Measurements from ENCODE around the gene GRM5.
"Not testable (repeated sequence)": the region's sequence is repeated elsewhere in the genome, so short reads cannot be mapped to it uniquely, and the experiment has no call there.

Gene GRM5

DNA sequence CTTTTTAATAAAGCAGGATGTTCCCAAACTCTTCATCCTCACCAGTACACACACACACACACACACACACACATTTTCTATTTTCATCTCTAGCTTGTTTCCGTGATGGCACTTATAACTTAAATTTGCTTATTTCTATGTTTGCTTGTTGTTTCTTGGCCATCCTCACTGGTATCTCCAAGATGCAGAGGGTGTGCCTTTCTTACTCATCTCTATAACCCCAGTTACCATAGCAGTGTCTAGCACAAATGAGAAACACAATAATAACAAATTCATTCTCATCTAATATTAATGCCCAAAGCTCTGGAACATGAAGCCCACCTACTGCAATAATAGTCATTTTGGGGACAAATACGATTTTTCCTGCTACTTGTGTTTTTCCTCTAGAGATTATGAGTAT is 156.3 kb downstream of the GRM5 start:
- TF ChIP-seq, protein P1, sequence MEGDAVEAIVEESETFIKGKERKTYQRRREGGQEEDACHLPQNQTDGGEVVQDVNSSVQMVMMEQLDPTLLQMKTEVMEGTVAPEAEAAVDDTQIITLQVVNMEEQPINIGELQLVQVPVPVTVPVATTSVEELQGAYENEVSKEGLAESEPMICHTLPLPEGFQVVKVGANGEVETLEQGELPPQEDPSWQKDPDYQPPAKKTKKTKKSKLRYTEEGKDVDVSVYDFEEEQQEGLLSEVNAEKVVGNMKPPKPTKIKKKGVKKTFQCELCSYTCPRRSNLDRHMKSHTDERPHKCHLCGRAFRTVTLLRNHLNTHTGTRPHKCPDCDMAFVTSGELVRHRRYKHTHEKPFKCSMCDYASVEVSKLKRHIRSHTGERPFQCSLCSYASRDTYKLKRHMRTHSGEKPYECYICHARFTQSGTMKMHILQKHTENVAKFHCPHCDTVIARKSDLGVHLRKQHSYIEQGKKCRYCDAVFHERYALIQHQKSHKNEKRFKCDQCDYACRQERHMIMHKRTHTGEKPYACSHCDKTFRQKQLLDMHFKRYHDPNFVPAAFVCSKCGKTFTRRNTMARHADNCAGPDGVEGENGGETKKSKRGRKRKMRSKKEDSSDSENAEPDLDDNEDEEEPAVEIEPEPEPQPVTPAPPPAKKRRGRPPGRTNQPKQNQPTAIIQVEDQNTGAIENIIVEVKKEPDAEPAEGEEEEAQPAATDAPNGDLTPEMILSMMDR (conservative IDR thresholded peaks at IDR 0.05; ENCODE audit: low read depth, low read length), result no peak
- no peak for DNase-seq (ENCODE audit: low read depth)
- no peak overlapping the region for H3K4me3 ChIP-seq (ENCODE audit: low read depth, low read length)

DNA sequence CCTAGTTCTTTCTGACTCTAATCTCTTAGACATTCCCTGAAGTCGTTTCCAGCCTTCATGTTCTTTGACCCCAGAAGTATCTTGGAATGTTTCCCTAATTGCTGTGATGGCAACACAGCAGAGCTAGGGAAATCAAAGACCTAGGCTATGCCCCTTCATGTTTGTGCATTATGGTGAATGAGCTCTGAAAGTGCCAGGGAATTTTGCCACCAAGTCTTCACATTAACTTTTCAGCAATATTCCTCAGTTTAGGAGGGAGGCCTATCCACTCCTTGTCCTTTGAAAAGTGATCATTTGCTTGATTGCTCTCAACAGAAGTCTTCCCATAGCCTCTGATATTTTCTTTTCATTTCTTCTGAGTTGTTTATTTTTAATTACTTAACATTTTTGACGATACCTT is 164.3 kb downstream of the GRM5 start:
- DNase-seq (ENCODE audit: low read depth); H3K4me3 ChIP-seq (ENCODE audit: low read depth, low read length): not testable (repeated sequence)

DNA sequence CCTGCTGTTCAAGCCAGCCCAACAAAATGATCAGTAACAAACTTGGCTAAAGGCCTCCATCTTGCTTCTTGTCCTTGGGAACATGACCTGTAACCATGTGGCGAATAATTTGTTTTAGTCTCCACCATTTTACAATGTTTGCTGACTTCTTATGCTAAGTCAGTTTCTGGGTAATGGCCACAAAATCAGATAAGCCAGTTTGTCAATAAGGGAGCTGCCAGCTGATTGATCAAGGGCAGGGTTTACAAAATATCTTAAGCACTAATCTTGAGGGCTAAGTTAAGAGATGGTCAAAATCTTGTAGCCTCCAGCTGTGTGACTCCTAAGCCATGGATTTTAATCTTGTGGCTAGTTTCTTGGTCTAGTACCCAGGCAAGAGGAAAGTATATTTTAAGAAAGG is 176.9 kb downstream of the GRM5 start:
- DNase-seq (ENCODE audit: low read depth); H3K4me3 ChIP-seq (ENCODE audit: low read depth, low read length): not testable (repeated sequence)

DNA sequence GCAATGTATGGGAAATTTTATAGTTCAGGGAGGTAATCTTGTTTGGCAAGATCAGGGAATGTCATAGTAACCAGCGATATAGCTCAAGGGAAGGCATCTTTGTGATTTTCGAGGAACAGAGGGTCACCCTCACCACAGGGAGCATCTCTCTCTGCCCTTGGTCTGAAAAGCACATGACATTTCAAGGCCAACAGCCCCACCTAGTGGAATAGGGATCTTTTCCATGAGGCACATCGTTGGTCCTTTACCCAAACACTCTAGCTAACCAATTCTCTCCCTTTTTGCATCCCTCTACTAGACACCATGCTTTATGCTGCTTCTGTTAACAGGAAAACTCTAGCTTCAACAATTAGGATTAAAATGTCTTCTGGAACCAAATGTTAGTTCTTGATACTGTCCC is 179.0 kb downstream of the GRM5 start:
- TF ChIP-seq, protein P1 (conservative IDR thresholded peaks at IDR 0.05; ENCODE audit: low read depth, low read length), result peak; percentile 40
- no peak overlapping the region for H3K4me3 ChIP-seq (ENCODE audit: low read depth, low read length)
- DNase-seq (ENCODE audit: low read depth), result peak; percentile 27

DNA sequence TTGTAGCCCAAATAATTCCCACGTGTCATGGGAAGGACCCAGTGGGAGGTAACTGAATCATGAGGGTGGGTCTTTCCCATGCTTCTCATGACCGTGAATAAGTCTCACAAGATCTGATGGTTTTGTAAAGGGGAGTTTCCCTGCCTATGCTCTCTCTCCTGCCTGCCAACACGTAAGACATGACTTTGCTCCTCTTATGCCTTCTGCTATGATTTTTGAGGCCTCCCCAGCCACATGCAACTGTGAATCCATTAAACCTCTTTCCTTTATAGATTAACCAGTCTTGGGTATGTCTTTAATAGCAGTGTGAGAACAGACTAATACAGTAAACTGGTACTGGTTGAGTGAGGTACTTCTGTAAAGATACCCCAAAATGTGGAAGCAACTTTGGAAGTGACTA is 183.0 kb downstream of the GRM5 start:
- not testable (repeated sequence) for H3K4me3 ChIP-seq (ENCODE audit: low read depth, low read length); DNase-seq (ENCODE audit: low read depth)

DNA sequence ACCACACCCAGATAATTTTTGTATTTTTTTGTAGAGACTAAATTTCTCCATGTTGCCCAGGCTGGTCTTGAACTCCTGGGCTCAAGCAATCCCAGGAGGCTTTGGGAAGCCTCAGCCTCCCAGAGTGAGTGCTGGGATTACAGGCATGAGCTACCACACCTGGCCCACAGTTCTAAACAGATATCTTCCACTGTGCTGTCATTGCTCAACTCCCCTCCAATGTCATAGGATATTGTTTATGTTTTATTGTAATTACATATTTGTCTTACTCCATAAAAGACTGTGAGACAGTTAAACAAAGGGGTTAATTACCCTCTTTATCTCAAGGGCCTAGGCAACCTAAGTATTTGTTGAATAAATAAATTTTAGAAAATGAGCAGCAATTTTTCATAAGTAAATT is 204.2 kb downstream of the GRM5 start:
- H3K4me3 ChIP-seq (ENCODE audit: low read depth, low read length), result no peak overlapping the region
- no peak for DNase-seq (ENCODE audit: low read depth)
- TF ChIP-seq, protein P1 (conservative IDR thresholded peaks at IDR 0.05; ENCODE audit: low read depth, low read length), result no peak

DNA sequence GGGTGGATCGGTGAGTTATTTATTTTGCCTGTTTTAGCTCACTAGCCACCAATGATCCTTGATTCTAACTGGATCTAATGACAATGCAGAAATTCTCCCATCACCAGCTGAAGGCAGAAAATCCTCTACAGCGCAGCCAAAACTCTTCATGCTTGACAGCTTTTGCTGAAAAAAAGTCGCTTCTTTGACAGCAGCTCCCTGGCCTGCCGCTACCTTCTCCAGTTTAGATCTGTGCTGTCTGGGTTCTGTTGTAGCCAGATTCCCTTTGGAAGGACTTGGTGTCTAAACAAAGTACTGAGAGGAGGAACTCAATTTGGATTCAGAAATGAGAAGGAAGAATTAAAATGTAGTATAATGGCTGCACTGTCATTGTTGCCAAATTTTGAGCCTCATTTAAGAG is 205.4 kb downstream of the GRM5 start:
- H3K4me3 ChIP-seq (ENCODE audit: low read depth, low read length); DNase-seq (ENCODE audit: low read depth): not testable (repeated sequence)

DNA sequence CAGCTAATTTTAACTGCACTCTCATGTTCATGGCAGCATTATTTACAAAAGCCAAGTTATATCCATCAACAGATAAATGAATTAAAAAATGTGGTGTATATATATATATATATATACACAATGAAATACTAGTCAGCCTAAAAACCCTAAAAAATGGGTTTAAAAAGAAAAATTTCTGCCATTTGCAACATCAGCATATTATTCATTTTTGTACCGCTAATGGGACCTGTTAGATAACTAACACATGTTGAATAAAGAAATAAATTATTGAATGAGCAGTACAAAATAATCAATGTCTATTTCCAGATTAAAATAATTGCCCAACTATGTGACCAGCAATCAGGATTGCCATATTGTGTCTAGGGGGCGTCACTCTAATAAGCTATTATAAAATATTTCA is 211.8 kb downstream of the GRM5 start:
- H3K4me3 ChIP-seq (ENCODE audit: low read depth, low read length); DNase-seq (ENCODE audit: low read depth): not testable (repeated sequence)

DNA sequence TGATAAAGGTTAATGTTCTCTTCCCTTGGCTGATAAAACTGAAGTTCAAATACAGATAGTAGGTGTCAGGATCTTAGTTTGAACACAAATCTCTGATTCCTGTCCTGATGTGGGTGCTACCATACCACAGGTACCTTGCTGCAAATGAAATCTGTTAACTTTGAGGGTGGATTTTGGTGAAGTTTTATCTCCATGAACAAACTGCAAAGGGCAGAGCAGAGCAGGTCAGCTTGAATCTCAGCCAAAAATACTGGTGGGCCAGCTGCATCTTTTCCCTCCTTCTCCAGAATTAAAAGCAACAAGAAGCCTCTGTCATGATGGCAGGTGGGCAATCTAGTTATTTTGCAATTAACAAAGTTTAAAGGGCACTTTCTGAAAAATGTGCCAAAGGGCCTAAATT is 214.2 kb downstream of the GRM5 start:
- DNase-seq (ENCODE audit: low read depth); H3K4me3 ChIP-seq (ENCODE audit: low read depth, low read length): not testable (repeated sequence)

DNA sequence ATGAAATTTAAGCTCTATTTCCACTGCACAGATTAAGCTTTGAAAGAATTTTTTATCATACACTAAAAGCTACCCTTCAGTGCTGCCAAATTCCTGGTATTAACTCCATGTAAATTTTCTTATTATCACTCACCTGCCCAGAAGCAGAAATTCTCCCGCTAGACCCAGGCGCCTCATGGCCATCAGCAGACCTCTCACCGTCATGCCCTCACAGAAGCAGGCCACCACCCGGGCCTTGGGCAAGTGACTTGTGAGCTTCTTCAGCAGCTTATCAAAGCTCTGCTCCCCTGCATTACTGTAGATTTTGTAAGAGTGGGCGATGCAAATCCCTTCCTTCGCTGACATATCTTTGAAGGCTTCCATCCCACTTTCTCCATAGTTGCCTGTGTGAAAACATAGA is 216.0 kb downstream of the GRM5 start:
- DNase-seq (ENCODE audit: low read depth); H3K4me3 ChIP-seq (ENCODE audit: low read depth, low read length): not testable (repeated sequence)

DNA sequence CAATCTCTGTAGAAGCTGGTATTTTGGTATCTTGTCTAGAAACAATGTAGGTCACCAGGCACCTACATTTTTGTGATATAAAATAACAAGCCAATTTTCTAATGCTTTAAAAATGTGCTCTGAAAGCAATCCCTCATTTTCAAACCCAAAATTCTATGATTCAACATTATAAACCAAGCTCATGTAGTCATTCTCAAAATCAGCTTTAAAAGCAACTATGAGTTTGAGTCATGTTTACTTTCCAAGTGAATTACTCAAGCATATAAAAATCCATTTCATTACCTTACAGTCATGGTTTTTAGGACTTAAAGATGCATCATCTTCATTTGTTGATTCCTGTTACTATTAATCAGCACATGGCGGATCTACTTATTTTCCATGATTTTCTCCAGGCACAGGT is 216.4 kb downstream of the GRM5 start:
- DNase-seq (ENCODE audit: low read depth), result no peak
- no peak overlapping the region for H3K4me3 ChIP-seq (ENCODE audit: low read depth, low read length)
- TF ChIP-seq, protein P1 (conservative IDR thresholded peaks at IDR 0.05; ENCODE audit: low read depth, low read length), result no peak

DNA sequence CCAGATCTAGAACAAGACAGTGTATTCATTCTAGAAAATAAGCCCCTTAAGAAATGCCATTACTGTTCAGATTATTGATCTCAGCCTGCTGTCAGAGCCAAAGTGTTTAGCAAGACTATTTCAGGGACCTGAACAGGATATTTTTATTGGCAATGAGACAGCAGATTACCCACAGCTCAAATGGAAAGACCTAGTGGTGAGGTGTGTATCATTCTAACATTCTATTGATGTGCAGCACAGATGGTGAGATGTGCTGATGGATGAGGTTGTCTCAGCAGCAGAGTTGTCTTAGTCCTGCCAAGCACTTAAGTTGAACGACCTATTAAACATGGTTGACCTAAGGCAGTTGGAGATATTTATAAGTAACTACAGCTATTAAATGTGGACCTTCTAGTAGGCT is 219.5 kb downstream of the GRM5 start:
- DNase-seq (ENCODE audit: low read depth); H3K4me3 ChIP-seq (ENCODE audit: low read depth, low read length): not testable (repeated sequence)

DNA sequence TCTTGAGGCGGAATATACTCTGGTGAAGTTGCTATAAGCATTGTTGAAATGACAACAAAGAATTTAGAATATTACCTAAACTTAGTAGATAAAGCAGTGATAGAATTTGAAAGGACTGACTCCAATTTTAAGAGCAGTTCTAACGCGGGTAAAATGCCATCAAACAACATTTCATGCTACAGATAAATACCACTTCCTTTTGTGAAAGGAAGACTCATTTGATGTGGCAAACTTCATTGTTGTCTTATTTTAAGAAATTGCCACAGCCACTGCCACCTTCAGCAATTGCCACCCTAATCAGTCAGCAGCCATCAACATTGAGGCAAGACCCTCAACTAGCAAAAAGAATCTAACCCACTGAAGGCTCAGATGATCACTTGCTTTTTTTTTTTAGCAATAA is 220.8 kb downstream of the GRM5 start:
- H3K4me3 ChIP-seq (ENCODE audit: low read depth, low read length); DNase-seq (ENCODE audit: low read depth): not testable (repeated sequence)

DNA sequence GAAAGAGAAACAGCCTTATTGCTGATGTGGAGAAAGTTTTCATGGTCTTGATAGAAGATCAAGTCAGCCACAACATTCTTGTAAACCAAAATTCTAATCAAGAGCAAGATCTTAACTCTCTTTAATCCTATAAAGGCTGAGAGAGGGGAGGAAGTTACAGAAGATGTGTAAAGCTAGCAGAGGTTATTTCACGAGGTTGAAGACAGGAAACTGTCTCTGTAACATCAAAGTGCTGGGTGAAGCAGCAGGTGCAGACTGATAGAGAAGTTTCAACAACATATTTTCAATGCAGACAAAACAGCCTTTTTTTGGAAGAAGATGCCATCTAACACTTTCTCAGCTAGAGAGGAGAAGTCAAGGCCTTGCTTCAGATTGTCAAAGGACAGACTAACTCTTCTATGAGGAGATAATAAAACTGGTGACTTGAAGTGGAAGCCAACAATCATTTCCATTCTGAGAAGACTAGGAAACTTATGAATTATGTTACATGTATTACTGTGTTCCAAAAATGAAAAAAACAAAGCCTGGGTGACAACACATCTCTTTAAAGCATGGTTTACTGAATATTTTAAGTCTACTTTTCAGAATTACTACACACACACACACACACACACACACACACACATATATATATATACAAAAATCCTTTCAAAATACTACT is 221.9 kb downstream of the GRM5 start:
- DNase-seq (ENCODE audit: low read depth), result not testable (repeated sequence)

DNA sequence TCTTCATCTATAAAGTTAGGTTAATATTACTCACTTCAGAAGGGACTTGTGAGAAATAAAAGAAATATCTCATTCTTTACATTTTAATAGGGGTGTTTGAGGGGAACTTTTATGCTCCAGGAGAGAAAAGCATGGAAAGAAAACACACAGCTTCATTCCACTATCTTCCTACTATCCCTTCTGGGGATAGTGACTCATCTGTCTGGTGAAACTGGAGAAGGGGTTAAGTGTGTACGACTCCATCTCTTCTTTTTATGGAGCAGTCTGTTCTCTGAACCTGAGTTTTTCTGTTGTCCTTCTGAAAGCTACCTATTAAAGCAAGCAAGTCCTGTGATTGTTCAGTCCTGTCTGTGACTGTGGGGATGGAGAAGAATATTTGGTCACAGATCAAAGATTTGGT is 227.6 kb downstream of the GRM5 start:
- not testable (repeated sequence) for H3K4me3 ChIP-seq (ENCODE audit: low read depth, low read length); DNase-seq (ENCODE audit: low read depth)

More for the DNA sequence above, 221.9 kb downstream of the GRM5 start:
- H3K4me3 ChIP-seq (ENCODE audit: low read depth, low read length), result not testable (repeated sequence)

Data from choroid plexus epithelial cell (primary cell).